ENCODE data around the gene AOPEP.

- no peak for TF ChIP-seq CHD2 (IDR thresholded peaks at IDR 0.05; ENCODE audit: low read length, partially characterized antibody)
- no peak for TF ChIP-seq USF2 (IDR thresholded peaks at IDR 0.05; ENCODE audit: borderline replicate concordance, low read depth, low read length)
- no peak for TF ChIP-seq JUND (IDR thresholded peaks at IDR 0.05)
- TF ChIP-seq SIN3A (IDR thresholded peaks at IDR 0.05; ENCODE audit: borderline replicate concordance, low read depth, low read length), result no peak
- no peak for TF ChIP-seq SMC3 (IDR thresholded peaks at IDR 0.05; ENCODE audit: low read depth, low read length)
- no peak for TF ChIP-seq CTCF (IDR thresholded peaks at IDR 0.05)
Observed at GRCh38 chr9:94680020-94680419, 46.5 kb upstream of the AOPEP start.
